HG02798 (cell line): Measurements from ENCODE around the gene HTR2A.
"Not testable (repeated sequence)": the region's sequence is repeated elsewhere in the genome, so short reads cannot be mapped to it uniquely, and the experiment has no call there.

Source experiments
- ATAC-seq: cut with Tn5 transposase; IDR thresholded peaks from one replicate; pipeline ENCODE4 v1.9.1; 2021; ENCODE audit warnings: mild to moderate bottlenecking; ENCODE audit not compliant: unreplicated experiment, poor library complexity

HTR2A gene

DNA sequence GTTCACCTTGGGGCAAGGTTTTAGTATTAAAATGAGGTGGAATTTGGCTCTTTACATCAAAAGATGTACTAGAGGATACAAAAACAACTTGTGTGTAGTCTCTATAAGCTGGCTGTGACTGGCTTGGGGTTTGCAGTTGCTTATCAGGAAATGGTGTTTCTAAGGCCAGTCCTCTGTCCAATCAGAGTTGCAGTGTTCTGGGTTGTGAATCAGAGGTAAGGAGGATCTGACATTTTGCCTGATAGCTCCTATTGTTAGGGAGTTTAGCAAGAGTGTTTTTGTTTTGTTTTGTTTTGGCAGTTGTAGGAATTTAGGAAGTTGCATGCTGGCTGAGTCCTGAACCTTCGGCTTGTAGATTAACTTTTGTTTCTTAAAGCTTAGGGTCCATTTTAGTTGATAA is 79.8 kb downstream of the HTR2A start:
- ATAC-seq = no peak

DNA sequence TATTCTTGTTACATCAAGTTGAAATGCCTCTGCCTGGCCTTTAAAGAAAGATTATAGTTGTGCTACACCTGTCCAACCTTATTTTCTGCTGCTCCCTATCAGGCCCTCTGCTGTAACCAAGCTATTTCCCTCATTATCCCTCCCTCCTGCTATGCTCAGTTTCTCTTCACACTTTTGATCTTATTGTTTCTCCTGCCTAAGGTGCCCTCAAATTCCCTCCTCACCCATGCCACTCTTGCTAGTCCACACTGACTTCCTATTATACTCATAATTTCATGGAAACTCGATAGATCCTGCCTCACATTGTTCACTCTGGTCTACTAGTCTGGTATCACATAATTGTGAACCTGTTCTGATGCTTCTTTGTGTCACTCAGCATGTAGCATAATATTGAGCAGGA is 80.5 kb downstream of the HTR2A start:
- ATAC-seq = no peak

DNA sequence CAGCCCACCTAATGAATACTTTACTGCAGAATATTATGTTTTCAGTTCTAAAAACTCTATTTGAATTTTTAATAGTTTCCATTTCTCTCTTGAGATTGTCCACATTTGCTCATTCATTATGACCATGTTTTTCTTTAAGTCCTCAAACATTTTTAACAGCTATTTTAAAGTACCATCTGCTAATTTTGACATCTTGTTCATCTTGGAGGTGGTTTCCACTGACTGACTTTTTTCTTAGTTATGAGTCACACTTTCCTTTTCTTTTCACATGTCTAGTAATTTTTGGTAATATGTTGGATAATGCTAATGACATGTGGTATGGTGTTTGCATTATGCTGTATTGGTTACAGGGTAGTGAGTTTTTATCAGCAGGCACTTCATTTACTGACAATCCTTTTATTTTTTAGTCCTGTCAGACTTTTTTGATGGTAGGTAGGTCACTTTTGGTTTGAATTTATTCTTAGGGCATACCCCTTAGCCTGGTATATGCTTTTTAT is 84.5 kb downstream of the HTR2A start:
- no peak for ATAC-seq

DNA sequence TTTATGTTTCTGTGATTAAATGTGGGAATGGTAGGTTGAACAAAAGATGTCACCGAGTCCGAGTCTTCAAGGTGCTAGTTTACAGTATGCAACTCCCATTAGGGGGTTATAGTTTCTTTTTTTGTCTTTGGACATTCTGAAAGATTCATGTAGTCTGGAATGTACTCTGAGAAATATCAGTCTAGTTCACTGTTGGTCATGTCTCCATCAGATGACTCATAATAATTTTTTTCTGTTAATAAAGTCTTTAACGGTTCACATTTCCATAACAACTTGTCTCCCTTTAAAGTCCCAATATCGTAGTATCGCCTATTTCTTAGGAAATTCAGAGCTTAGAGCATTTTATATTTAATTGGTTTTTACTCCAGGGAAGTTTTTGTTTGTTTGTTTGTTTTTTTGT is 86.4 kb downstream of the HTR2A start:
- no peak for ATAC-seq

DNA sequence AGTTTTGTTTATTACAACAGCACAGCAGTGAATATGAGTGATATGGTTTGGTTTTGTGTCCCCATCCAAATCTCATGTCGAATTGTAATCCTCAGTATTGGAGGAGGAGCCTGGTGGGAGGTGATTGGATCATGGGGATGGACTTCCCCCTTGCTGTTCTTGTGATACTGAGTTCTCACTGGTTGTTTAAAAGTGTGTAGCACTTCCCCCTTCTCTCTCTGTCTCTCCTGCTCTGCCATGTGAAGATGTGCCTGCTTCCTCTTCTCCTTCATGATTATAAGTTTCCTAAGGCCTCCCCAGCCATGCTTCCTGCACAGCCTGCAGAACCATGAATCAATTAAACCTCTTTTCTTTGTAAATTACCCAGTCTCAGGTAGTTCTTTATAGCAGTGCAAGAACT is 91.9 kb downstream of the HTR2A start:
- not testable (repeated sequence) for ATAC-seq

DNA sequence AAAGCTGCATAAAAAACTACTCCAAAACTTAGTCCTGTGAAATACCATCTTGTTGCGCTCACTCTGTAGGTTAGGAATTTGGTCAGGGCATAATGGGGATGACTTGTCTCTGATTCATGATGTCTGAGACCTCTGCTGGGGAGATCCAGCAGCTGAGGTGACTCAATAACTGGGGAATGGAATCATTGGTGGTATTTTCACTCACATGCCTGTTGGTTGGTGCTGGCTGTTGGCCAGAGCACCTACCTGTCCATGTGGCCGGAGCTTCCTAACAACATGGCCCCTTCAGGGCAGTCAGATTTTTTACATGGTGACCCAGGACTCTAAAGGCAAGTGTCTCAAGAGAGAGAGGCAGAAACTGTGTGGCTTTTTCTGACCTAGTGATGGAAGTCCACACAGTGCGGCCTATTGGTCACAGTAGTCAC is 92.5 kb downstream of the HTR2A start:
- no peak for ATAC-seq

DNA sequence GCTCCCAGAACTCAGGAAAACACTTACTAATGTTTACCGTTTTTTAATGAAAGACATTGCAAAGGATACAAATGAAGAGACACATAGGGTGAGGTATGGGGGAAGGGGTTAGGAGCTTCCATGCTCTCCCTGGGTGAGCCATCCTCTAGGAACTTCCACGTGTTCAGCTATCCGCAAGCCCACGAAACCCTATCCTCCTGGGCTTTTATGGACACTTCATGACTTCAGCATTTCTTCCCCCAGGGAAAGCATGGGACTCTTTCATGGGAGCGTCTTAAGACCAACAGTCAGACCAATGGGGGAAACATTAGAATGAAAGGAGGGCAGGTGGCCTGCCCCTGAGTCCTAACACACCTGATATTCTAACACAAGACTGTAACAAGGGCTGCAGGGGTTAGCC is 93.3 kb downstream of the HTR2A start:
- no peak for ATAC-seq

DNA sequence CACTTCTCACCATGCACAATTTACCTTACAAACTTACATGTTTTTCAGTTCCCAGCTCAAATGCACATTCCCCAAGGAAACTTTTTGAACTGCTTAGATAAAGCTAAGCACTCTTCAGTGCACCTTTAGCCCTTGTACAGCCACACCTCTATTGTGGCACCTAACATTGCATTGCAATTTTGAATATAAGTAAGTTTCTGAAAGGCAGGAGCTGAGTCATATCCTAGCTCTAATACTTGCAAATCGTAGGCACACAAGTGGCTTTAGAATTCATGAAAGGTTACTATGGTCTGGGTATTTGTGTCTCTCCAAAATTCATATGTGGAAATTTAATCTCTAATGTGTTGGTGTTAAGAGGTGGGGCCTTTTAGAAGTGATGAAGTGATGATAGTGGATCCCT is 95.0 kb downstream of the HTR2A start:
- ATAC-seq = no peak

DNA sequence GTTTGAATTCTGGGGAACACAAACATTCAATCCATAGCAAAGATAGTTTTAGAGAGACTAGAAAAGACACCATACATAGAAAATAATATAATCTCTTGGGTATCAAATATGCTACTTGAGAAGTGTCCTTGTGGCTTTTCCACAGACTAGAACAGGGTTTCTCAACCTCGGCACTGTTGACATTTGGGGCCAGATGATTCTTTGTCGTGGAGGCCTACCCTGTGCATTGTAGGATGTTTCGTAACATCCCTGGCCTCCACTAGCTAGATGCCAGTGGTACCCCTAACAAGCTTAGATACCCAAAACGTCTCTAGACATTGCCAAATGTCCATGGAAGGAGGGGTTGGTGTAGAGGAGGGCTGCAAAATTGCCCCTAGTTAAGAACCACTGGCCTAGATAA is 97.7 kb downstream of the HTR2A start:
- ATAC-seq = no peak

DNA sequence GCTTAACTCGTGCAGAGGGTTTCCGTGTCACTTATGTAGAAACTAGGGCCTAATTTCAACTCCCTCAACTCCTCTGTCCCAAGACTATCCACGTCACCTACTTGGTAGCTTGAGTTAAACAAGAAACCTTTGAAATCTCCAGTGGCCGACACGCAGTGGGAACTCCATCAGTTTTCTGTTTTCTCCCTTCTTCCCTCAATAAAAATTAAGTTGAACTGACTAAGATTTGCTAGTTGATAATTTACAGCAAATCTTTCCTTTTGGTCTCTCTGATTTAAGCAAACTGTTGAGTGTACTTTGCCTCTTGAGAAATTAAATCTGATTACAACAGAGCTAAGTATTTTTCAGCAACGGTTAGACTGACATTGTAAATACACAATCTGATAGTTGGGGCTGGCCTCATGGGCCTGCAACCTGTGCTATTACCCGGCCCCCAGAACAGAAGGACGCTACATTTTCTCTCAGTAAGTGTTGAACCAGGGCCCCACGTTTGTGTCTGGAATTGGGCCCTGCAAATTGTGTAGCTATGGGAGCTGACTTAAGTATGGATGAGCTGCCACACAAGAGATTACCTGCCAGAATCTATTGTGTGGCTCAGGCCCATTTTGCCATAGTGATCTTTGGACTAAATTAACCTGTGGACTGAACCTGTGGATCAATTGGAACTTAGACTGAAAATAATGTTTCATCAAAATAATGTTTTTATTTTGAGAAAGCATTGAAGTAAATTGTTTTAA is 99.2 kb downstream of the HTR2A start:
- ATAC-seq = no peak

DNA sequence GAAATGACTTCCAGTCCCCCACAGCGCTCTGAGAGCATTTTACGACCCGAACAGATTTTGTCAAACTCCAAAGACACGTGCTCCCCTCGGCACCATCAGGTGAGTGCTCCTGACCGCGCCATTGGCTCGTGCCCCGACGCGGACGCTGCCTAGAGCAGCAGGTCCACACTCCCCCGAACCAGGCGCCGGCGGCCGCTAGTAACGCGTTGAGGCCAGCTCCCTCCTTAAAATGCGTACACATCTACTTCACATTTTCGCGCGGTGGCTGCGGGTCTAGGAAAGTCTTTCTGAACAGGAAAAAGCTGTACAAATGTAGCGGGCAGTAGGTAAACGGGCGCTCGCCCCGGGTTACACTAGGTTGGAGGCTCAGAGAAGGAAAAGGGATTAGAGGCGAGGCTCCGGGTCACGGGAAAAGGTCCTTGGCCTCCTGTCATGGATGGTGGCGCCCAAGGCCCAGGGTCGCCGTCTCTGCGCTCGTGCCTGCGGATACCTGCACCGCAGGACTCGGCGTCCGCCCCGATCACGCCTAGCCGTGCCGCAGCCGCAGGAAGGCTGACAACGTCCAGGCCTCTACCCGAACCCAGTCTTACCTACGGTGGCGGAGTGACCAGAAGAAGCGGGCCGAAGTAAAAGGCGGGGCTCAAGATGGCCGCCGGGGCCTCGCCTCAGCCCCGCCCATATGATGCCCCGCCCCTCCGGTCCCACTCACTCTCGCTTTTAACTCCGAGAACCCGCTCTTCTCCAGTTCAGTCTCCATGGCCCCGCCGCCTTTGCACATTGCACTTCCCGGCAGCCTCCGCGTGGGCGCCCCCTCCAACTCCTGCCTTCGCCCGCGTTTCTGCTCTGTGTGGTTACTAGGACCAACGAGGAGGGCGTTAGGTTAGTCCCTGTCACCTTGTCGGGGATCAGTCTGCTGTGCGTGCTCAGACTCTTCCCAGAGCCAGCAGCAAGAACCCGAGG is 100.1 kb downstream of the HTR2A start, which contains the start of gene ESD:
Gene ESD, minus strand, starts transcription at position 647 of the 960 bp plus-strand sequence. CDS start 5,748 bp downstream, outside the sequence.
- ATAC-seq = peak; percentile 91

DNA sequence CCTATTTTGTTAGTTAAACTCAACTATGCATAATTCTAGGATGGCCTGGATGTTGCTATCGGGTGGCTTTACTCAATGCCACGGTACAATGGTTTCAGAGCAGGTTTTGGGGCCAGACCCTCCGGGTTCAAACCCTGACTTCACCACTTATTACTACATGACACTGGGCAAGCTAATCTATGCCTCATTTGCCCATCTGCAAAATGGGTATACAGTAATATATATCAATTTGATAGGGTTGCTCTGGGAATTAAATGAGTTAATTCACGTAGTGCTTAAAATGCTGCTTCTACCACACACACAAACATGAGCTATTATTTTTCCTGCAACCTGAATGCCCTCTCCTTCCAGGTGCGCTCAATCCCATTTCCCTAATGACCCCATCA is 100.7 kb downstream of the HTR2A start:
- ATAC-seq = no peak

DNA sequence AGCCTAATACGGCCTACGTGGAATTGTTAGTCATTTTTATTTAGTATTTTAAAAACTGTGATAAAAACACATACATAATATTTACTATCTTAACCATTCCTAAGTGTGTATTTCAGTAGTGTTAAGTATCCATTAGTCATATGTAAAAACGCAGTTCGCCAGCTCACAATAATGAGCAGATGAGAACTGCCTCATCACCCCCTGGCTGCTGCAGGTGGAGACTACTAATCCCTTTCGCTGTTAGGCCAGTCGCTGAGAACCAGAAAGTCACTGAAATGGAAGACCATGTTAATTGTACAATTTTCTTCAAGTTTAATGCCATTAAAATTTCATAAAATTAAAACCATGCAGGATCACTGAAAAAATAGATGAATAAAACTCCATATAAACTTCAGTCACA is 101.5 kb downstream of the HTR2A start:
- ATAC-seq = no peak

DNA sequence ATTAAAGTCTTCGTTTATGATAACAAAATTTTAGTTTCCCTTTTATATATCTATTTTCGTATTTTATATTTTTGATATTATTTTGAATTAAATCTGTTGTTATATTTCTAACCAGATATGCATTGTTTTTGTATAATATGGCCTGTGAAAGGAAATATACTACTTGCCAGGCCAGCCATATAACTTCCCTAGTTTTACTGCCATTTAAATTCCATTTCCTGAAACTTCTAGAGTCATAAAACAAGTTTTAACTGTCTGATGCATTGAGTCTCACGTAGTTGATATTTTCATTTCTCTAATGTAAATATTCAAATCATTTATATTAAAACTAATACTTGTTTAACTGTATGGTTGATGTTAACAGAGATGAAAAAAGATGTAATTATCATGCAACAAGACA is 113.3 kb downstream of the HTR2A start:
- ATAC-seq = no peak

DNA sequence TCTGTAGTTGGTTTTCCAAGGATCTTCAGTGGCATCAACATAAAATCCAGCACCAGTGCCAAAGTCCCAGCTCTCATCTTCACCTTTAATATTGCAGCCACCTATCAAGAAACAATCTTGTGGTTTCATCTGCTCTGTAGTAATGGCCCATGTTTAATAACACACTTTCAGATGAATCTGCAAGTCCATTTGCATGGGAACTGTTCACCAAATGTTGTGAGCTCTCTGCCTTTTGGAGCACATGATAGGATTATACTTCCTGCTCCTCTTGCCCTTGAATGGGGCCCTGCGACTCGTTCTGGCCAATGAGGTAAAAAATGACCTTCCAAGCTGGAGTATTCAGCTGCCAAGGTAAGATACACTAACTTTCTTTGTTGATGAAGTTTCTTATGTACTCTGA is 114.2 kb downstream of the HTR2A start:
- no peak for ATAC-seq

DNA sequence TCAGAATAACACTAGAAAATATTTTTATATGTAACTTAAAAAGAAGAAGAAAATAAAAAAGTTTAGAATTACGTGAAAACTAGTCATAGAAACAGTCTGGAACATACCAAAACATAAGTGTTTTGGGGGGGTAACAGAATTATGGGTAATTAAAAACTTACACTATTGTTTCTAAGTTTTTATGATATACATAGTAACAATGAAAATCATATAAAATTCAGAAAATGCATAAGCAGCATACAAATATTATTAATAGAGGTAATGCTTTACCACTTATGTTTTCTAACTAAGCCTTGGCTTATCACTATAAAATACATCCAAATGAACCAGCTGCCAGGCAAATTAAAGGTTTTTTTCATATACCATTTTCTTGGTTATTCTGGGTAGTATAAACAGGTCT is 114.8 kb downstream of the HTR2A start:
- ATAC-seq = no peak
